Mesenchymal stem cell (in vitro differentiated cells and primary cell): ENCODE data around the gene TNRC6A.
A peak's percentile ranks its signal among the peaks of the same experiment; 100 is the strongest.

Experiments
- DNase-seq: peaks from one replicate; pipeline ENCODE4 v3.0.0-alpha.2; 2013
- H2AFZ ChIP-seq: one replicate; pipeline ENCODE4 v1.6.1; 2013; ENCODE audit warnings: low read depth, mild to moderate bottlenecking, control low read depth, inconsistent platforms, low read length, moderate library complexity
- H2AK5ac ChIP-seq: 2 replicates; pipeline ENCODE4 v1.6.1; 2013; ENCODE audit warnings: low read length, moderate library complexity, mild to moderate bottlenecking, inconsistent platforms; ENCODE audit not compliant: severe bottlenecking
- H2BK120ac ChIP-seq: one replicate; pipeline ENCODE4 v1.6.1; 2013; ENCODE audit warnings: low read depth, mild to moderate bottlenecking, inconsistent platforms, low read length, moderate library complexity
- H2BK12ac ChIP-seq, 2 experiments: one replicate each; pipeline ENCODE4 v1.6.1; 2013; ENCODE audit warnings: inconsistent platforms in 2 of 2, low read length in 2 of 2, mild to moderate bottlenecking in 2 of 2, moderate library complexity in 2 of 2, control low read depth in 1 of 2
- H2BK15ac ChIP-seq: one replicate; pipeline ENCODE4 v1.6.1; 2013; ENCODE audit warnings: mild to moderate bottlenecking, low read depth, inconsistent platforms; ENCODE audit not compliant: poor library complexity, severe bottlenecking
- H2BK5ac ChIP-seq: 2 replicates; pipeline ENCODE4 v1.6.1; 2013; ENCODE audit warnings: low read depth, mild to moderate bottlenecking, low read length, control low read depth, inconsistent platforms; ENCODE audit not compliant: poor library complexity, severe bottlenecking
- H3K14ac ChIP-seq, 2 experiments: one replicate each; pipeline ENCODE4 v1.6.1; 2013; ENCODE audit warnings: inconsistent platforms in 2 of 2, low read length in 2 of 2, control low read depth in 1 of 2, mild to moderate bottlenecking in 1 of 2, moderate library complexity in 1 of 2
- H3K18ac ChIP-seq, 2 experiments: one replicate each; pipeline ENCODE4 v1.6.1; 2013; ENCODE audit warnings: inconsistent platforms in 2 of 2, low read length in 2 of 2, control low read depth in 1 of 2, low read depth in 1 of 2, mild to moderate bottlenecking in 1 of 2
- H3K23ac ChIP-seq, 2 experiments: one replicate each; pipeline ENCODE4 v1.6.1; 2013; ENCODE audit warnings: inconsistent platforms in 2 of 2, low read length in 2 of 2, mild to moderate bottlenecking in 2 of 2, moderate library complexity in 2 of 2, control low read depth in 1 of 2
- H3K27ac ChIP-seq: 2 replicates; pipeline ENCODE4 v1.5.1; 2013; ENCODE audit warnings: mild to moderate bottlenecking, moderate library complexity, low read length, control low read depth, inconsistent platforms; ENCODE audit not compliant: poor library complexity, severe bottlenecking
- H3K27me3 ChIP-seq, 2 experiments: 2 replicates each; pipeline versions ENCODE4 v1.6.1 to v1.7.0; 2013; ENCODE audit warnings: low read length in 2 of 2, mild to moderate bottlenecking in 2 of 2, moderate library complexity in 2 of 2, control low read depth in 1 of 2, inconsistent platforms in 1 of 2; ENCODE audit not compliant: control insufficient read depth in 1 of 2, insufficient read depth in 1 of 2
- H3K36me3 ChIP-seq, 2 experiments: 2 replicates each; pipeline versions ENCODE4 v1.6.1 to v1.7.0; 2013; ENCODE audit warnings: low read length in 2 of 2, control low read depth in 1 of 2, inconsistent platforms in 1 of 2, low read depth in 1 of 2, mild to moderate bottlenecking in 1 of 2; ENCODE audit not compliant: insufficient read depth in 2 of 2, control insufficient read depth in 1 of 2
- H3K4ac ChIP-seq, 2 experiments: one replicate each; pipeline ENCODE4 v1.6.1; 2013; ENCODE audit warnings: inconsistent platforms in 2 of 2, low read length in 2 of 2, mild to moderate bottlenecking in 2 of 2, moderate library complexity in 2 of 2, control low read depth in 1 of 2, low read depth in 1 of 2
- H3K4me1 ChIP-seq: 2 replicates; pipeline ENCODE4 v1.6.1; 2013; ENCODE audit warnings: low read depth, low read length, control low read depth; ENCODE audit not compliant: control insufficient read depth, insufficient read depth
- H3K4me2 ChIP-seq: 2 replicates; pipeline ENCODE4 v1.6.1; 2013; ENCODE audit warnings: low read length, mild to moderate bottlenecking, inconsistent platforms; ENCODE audit not compliant: poor library complexity, severe bottlenecking
- H3K4me3 ChIP-seq, 2 experiments: 2 replicates each; pipeline versions ENCODE4 v1.5.1 to v1.7.0; 2013; ENCODE audit warnings: low read length in 2 of 2, mild to moderate bottlenecking in 2 of 2, control low read depth in 1 of 2, low read depth in 1 of 2; ENCODE audit not compliant: insufficient read depth in 1 of 2
- H3K79me1 ChIP-seq: replicated peaks from 2 replicates; pipeline ENCODE4 v1.6.1; 2013; ENCODE audit warnings: mild to moderate bottlenecking, control low read depth, low read length, inconsistent platforms; ENCODE audit not compliant: poor library complexity, severe bottlenecking
- H3K9ac ChIP-seq: 2 replicates; pipeline ENCODE4 v1.7.0; 2013; ENCODE audit warnings: mild to moderate bottlenecking, low read length, moderate library complexity
- H3K9me3 ChIP-seq: 2 replicates; pipeline ENCODE4 v1.7.0; 2013; ENCODE audit warnings: mild to moderate bottlenecking, low read length; ENCODE audit not compliant: control insufficient read depth
- H4K8ac ChIP-seq: one replicate; pipeline ENCODE4 v1.6.1; 2013; ENCODE audit warnings: inconsistent platforms, mild to moderate bottlenecking, low read length, moderate library complexity
- H4K91ac ChIP-seq: one replicate; pipeline ENCODE4 v1.6.1; 2013; ENCODE audit warnings: mild to moderate bottlenecking, low read length, inconsistent platforms
- WGBS: methylation state at CpG from one replicate; pipeline ENCODE4 v1.1.7; 2013; ENCODE audit warnings: mixed read lengths; 5-methylcytosine and 5-hydroxymethylcytosine counted together

TNRC6A gene

GRCh38 chr16:24833352-24833751 lies 103.9 kb downstream of the TNRC6A start:
- Histone ChIP-seq H3K18ac (no peak overlapping the region), H3K23ac (no peak overlapping the region), H2BK15ac (no peak overlapping the region), H2BK5ac (no peak overlapping the region), H3K4me2 (no peak overlapping the region), H3K4ac (no peak overlapping the region), H3K27ac (no peak overlapping the region), H2BK12ac (no peak overlapping the region), H4K8ac (no peak overlapping the region), H4K91ac (no peak overlapping the region), H3K79me1 (no peaks in the 10 kb centered on the region), H2BK120ac (no peak overlapping the region), H3K4me3 (no peak overlapping the region), H3K14ac (peak overlapping the region in 1 of 2 experiments; percentile 30), H3K9me3 (no peaks in the 10 kb centered on the region), H3K9ac (no peak overlapping the region), H3K36me3 (peaks cover 5 to 11% of the 10 kb centered on the region in 2 experiments), H3K27me3 (no peaks in the 10 kb centered on the region), H2AFZ (no peak overlapping the region), H2AK5ac (no peak overlapping the region), H3K4me1 (peaks cover 6% of the 10 kb centered on the region)
- DNase-seq = no peak
- WGBS = 93% methylated on average over 6 of the region's 6 CpGs

GRCh38 chr16:24834459-24835335 lies 105.2 kb downstream of the TNRC6A start:
- no peak overlapping the region for H3K4me3 ChIP-seq
- H3K9ac ChIP-seq = no peak overlapping the region
- H2AFZ ChIP-seq = peak overlapping the region; percentile 3
- H2BK12ac ChIP-seq = no peak overlapping the region
- no peak overlapping the region for H3K14ac ChIP-seq
- H4K91ac ChIP-seq = no peak overlapping the region
- H3K27ac ChIP-seq = peak overlapping the region; percentile 37
- H3K9me3 ChIP-seq = no peaks in the 10 kb centered on the region
- H3K4me1 ChIP-seq = peaks cover 16% of the 10 kb centered on the region
- DNase-seq = peak; percentile 42
- H3K23ac ChIP-seq = peak overlapping the region in 1 of 2 experiments; percentile 37
- H3K79me1 ChIP-seq = no peaks in the 10 kb centered on the region
- peaks cover 0 to under 1% of the 10 kb centered on the region in 2 experiments for H3K36me3 ChIP-seq
- H4K8ac ChIP-seq = no peak overlapping the region
- no peak overlapping the region for H3K18ac ChIP-seq
- no peak overlapping the region for H3K4ac ChIP-seq
- no peaks in the 10 kb centered on the region for H3K27me3 ChIP-seq
- H3K4me2 ChIP-seq = no peak overlapping the region
- no peak overlapping the region for H2AK5ac ChIP-seq
- H2BK5ac ChIP-seq = peak overlapping the region; percentile 51
- 81% methylated on average over 7 of the region's 7 CpGs for WGBS
- H2BK120ac ChIP-seq = no peak overlapping the region
- no peak overlapping the region for H2BK15ac ChIP-seq

GRCh38 chr16:24836836-24837235 lies 107.4 kb downstream of the TNRC6A start:
- Histone ChIP-seq H2BK120ac (no peak overlapping the region), H3K18ac (no peak overlapping the region), H3K27ac (no peak overlapping the region), H3K79me1 (no peaks in the 10 kb centered on the region), H3K4me2 (no peak overlapping the region), H2BK15ac (no peak overlapping the region), H2AK5ac (no peak overlapping the region), H3K23ac (no peak overlapping the region), H3K9ac (no peak overlapping the region), H3K36me3 (no peaks in the 10 kb centered on the region), H3K9me3 (no peaks in the 10 kb centered on the region), H3K27me3 (no peaks in the 10 kb centered on the region), H2AFZ (no peak overlapping the region), H2BK12ac (no peak overlapping the region), H4K8ac (no peak overlapping the region), H3K4me1 (peaks cover 19% of the 10 kb centered on the region), H3K14ac (no peak overlapping the region), H4K91ac (no peak overlapping the region), H2BK5ac (no peak overlapping the region), H3K4me3 (no peak overlapping the region), H3K4ac (no peak overlapping the region)
- 96% methylated on average over 6 of the region's 6 CpGs for WGBS
- no peak for DNase-seq

- 96% methylated on average over 9 of the region's 9 CpGs for WGBS
- Histone ChIP-seq H3K4me2 (no peak overlapping the region), H4K91ac (no peak overlapping the region), H2AK5ac (peak overlapping the region; percentile 74), H2BK120ac (no peak overlapping the region), H3K27ac (no peak overlapping the region), H3K79me1 (no peaks in the 10 kb centered on the region), H3K4me3 (no peak overlapping the region), H3K4me1 (peaks cover 19% of the 10 kb centered on the region), H2BK5ac (no peak overlapping the region), H3K14ac (no peak overlapping the region), H2AFZ (no peak overlapping the region), H2BK15ac (no peak overlapping the region), H3K36me3 (no peaks in the 10 kb centered on the region), H3K18ac (no peak overlapping the region), H3K9ac (no peak overlapping the region), H3K23ac (no peak overlapping the region), H3K4ac (no peak overlapping the region), H3K27me3 (no peaks in the 10 kb centered on the region), H3K9me3 (no peaks in the 10 kb centered on the region), H4K8ac (no peak overlapping the region), H2BK12ac (no peak overlapping the region)
- DNase-seq = no peak
Measured at GRCh38 chr16:24837969-24838368, 108.5 kb downstream of the TNRC6A start.
